ENCODE measurements around the gene TAX1BP1. TPM values are rescaled to one million over a fixed set of nuclear protein-coding genes. Genes with fewer than 3 reads are reported as not detected.

Gene TAX1BP1
- total RNA-seq, 1 experiment from 2014 or later: 58.3 TPM

- no peak overlapping the region for H2BK120ac ChIP-seq (ENCODE audit: low read depth, low read length, poor library complexity, severe bottlenecking)
- H3K27ac ChIP-seq (ENCODE audit: insufficient read length, low read depth, low read length): no peak overlapping the region
- no peak overlapping the region for H2AK5ac ChIP-seq (ENCODE audit: insufficient read length, low read length)
- no peak overlapping the region for H4K5ac ChIP-seq (ENCODE audit: insufficient read length, low read depth, low read length)
- H3T11ph ChIP-seq (ENCODE audit: low read length): no peak overlapping the region
- no peak overlapping the region for H2BK5ac ChIP-seq (ENCODE audit: insufficient read length, low read length)
- H3K56ac ChIP-seq (ENCODE audit: insufficient read length, low read depth, low read length): no peak overlapping the region
- no peak overlapping the region for H3K4ac ChIP-seq (ENCODE audit: low read depth, low read length)
- Mint-ChIP-seq H3K36me3 (ENCODE audit: insufficient read depth in 1 of 3, low read depth in 3 of 3) (peaks cover 0 to under 1% (median 0%) of the 10 kb centered on the region in 3 experiments; a peak in 2 of 7 replicates), H3K27me3 (ENCODE audit: low read depth) (no peaks in the 10 kb centered on the region), H3K27ac (no peak overlapping the region), H3K4me1 (peaks cover 8 to 10% of the 10 kb centered on the region in 2 experiments), H3K4me3 (no peak overlapping the region), H3K9me3 (no peaks in the 10 kb centered on the region)
- no peaks in the 10 kb centered on the region for H3K9me3 ChIP-seq (ENCODE audit: control insufficient read depth, low read depth, low read length)
- no peak overlapping the region for H3K9ac ChIP-seq (ENCODE audit: extremely low read depth, insufficient read length, low read length)
- no peaks in the 10 kb centered on the region for H3K79me1 ChIP-seq (ENCODE audit: insufficient read depth, low read depth, low read length, poor library complexity, severe bottlenecking)
- no peak overlapping the region for H4K91ac ChIP-seq (ENCODE audit: insufficient read length, low read depth, low read length)
- DNase-seq: no peak
- no peaks in the 10 kb centered on the region for H3K27me3 ChIP-seq (ENCODE audit: insufficient read depth, low read length)
- H2AFZ ChIP-seq (ENCODE audit: low read length): no peak overlapping the region
- no peak overlapping the region for H2BK20ac ChIP-seq (ENCODE audit: low read depth, low read length, poor library complexity, severe bottlenecking)
- H2BK15ac ChIP-seq (ENCODE audit: low read depth, low read length): no peak overlapping the region
- H3K23me2 ChIP-seq (ENCODE audit: insufficient read length, low read depth, low read length, poor library complexity, severe bottlenecking): no peaks in the 10 kb centered on the region
- H3K79me2 ChIP-seq (ENCODE audit: insufficient read depth, low read length): no peaks in the 10 kb centered on the region
- H4K8ac ChIP-seq (replicated peaks; ENCODE audit: insufficient read length, low read depth, low read length): no peak overlapping the region
- TF ChIP-seq, protein P1, sequence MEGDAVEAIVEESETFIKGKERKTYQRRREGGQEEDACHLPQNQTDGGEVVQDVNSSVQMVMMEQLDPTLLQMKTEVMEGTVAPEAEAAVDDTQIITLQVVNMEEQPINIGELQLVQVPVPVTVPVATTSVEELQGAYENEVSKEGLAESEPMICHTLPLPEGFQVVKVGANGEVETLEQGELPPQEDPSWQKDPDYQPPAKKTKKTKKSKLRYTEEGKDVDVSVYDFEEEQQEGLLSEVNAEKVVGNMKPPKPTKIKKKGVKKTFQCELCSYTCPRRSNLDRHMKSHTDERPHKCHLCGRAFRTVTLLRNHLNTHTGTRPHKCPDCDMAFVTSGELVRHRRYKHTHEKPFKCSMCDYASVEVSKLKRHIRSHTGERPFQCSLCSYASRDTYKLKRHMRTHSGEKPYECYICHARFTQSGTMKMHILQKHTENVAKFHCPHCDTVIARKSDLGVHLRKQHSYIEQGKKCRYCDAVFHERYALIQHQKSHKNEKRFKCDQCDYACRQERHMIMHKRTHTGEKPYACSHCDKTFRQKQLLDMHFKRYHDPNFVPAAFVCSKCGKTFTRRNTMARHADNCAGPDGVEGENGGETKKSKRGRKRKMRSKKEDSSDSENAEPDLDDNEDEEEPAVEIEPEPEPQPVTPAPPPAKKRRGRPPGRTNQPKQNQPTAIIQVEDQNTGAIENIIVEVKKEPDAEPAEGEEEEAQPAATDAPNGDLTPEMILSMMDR (conservative IDR thresholded peaks at IDR 0.05): no peak
- no peaks in the 10 kb centered on the region for H4K20me1 ChIP-seq (ENCODE audit: control insufficient read depth, insufficient read depth, insufficient read length)
- no peak overlapping the region for H3K4me2 ChIP-seq (ENCODE audit: insufficient read depth, insufficient read length, low read length)
- H3K23ac ChIP-seq (ENCODE audit: insufficient read length, low read depth, low read length): no peak overlapping the region
- H2BK12ac ChIP-seq (ENCODE audit: insufficient read length, low read depth, low read length): no peak overlapping the region
- H3K14ac ChIP-seq (ENCODE audit: insufficient read depth, low read length): no peak overlapping the region
- H3K18ac ChIP-seq (ENCODE audit: insufficient read length, low read depth, low read length): no peak overlapping the region
- H3K4me1 ChIP-seq (ENCODE audit: insufficient read depth, low read length): no peaks in the 10 kb centered on the region
Measured at GRCh38 chr7:27779873-27780272, 39.9 kb downstream of the TAX1BP1 start.

All from H9 (cell line).